Lower leg skin (tissue), 3 donors: ENCODE results near the gene LTB.

ENCODE experiments used
- CTCF ChIP-seq, 3 donors: fragments of 450-650 bp; IDR thresholded peaks; one replicate each; pipeline ENCODE4 v1.5.1; 2016; ENCODE audit warnings: antibody characterized with exemption in 3 of 3, mild to moderate bottlenecking in 3 of 3, moderate library complexity in 2 of 3
- POLR2A ChIP-seq, 2 donors: fragments of 450-650 bp; IDR thresholded peaks; one replicate each; pipeline ENCODE4 v1.6.1; 2016 to 2017; ENCODE audit warnings: antibody characterized with exemption in 2 of 2, mild to moderate bottlenecking in 1 of 2, moderate library complexity in 1 of 2

- no peak for TF ChIP-seq CTCF (IDR thresholded peaks at IDR 0.05)
- no peak for TF ChIP-seq POLR2A (IDR thresholded peaks at IDR 0.05)
These were observed 13.7 kb downstream of the LTB start for GRCh38 chr6:31568537-31568961.
